LNCAP (cell line): ENCODE results near the gene ZNF835.

ENCODE experiments used
- CTCF ChIP-seq: fragments of 450-650 bp; IDR thresholded peaks from 2 replicates; pipeline ENCODE4 v1.5.1; 2017; ENCODE audit warnings: mild to moderate bottlenecking

The ZNF835 gene

GRCh38 chr19:56671613-56671994 is at the start of gene ZNF835:
Gene ZNF835 (minus strand): TSS chr19:56671757. CDS start chr19:56665198, 6,559 bp downstream.
- no peak for TF ChIP-seq CTCF

GRCh38 chr19:56720281-56720680 is 48.7 kb upstream of the ZNF835 start:
- no peak for TF ChIP-seq CTCF

- TF ChIP-seq CTCF = no peak
These were observed 46.7 kb upstream of the ZNF835 start for GRCh38 chr19:56718231-56718630.

- TF ChIP-seq CTCF = no peak
These were observed 41.2 kb upstream of the ZNF835 start for GRCh38 chr19:56712611-56713276.

- TF ChIP-seq CTCF = no peak
These were observed 38.9 kb upstream of the ZNF835 start for GRCh38 chr19:56710437-56710836.

- no peak for TF ChIP-seq CTCF
These were observed 36.3 kb upstream of the ZNF835 start for GRCh38 chr19:56707821-56708220.

GRCh38 chr19:56705939-56706338 is 34.4 kb upstream of the ZNF835 start:
- TF ChIP-seq CTCF = no peak

- no peak for TF ChIP-seq CTCF
These were observed 30.3 kb upstream of the ZNF835 start for GRCh38 chr19:56701895-56702294.
